Coronary artery (tissue), 2 donors: ENCODE measurements around the gene STRIP1.

ENCODE experiments used
- DNase-seq: peaks from one replicate; pipeline ENCODE4 v3.0.0-alpha.2; 2017; ENCODE audit warnings: low spot score
- H3K27ac ChIP-seq, 2 donors: fragments of 200-600 bp; sonication (generic); one replicate each; pipeline ENCODE4 v1.5.1; 2016 to 2019
- H3K4me3 ChIP-seq: fragments of 200-600 bp; sonication (generic); 2 replicates; pipeline ENCODE4 v1.5.1; 2016; ENCODE audit warnings: mild to moderate bottlenecking, moderate library complexity
- TF ChIP-seq, protein P1 (sequence below): fragments of 200-600 bp; sonication (generic); IDR thresholded peaks from one replicate; pipeline ENCODE4 v1.5.1; 2019; ENCODE audit warnings: antibody characterized with exemption

The STRIP1 gene

GRCh38 chr1:110008971-110009565 lies 25.4 kb upstream of the STRIP1 start:
- no peak for DNase-seq
- TF ChIP-seq, protein P1, sequence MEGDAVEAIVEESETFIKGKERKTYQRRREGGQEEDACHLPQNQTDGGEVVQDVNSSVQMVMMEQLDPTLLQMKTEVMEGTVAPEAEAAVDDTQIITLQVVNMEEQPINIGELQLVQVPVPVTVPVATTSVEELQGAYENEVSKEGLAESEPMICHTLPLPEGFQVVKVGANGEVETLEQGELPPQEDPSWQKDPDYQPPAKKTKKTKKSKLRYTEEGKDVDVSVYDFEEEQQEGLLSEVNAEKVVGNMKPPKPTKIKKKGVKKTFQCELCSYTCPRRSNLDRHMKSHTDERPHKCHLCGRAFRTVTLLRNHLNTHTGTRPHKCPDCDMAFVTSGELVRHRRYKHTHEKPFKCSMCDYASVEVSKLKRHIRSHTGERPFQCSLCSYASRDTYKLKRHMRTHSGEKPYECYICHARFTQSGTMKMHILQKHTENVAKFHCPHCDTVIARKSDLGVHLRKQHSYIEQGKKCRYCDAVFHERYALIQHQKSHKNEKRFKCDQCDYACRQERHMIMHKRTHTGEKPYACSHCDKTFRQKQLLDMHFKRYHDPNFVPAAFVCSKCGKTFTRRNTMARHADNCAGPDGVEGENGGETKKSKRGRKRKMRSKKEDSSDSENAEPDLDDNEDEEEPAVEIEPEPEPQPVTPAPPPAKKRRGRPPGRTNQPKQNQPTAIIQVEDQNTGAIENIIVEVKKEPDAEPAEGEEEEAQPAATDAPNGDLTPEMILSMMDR = no peak
- H3K4me3 ChIP-seq = no peak overlapping the region
- no peak overlapping the region for H3K27ac ChIP-seq

DNA sequence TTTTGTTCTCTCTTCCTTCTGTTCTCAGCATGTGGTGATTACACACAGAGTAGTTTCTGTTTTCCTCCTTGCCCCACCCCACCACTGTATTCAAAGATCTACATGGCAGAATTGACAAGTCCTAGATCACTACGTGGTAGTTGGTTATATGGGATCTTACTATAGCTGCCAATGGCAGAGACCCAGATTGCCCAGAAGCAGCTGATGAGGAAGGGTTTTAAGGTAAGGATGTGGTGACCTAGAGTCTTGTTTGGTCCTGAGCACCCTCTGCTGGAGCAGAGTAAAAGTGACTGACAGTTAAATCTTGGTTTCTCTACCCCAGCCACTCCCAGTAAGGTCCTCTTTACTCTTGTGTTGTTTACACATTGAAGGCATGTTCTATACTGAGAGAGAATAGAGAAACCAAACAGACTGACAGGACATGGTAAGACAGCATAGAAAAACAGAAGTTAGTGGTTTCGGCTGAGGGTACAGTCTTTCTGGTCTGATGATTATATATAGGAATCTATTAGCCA lies 22.8 kb upstream of the STRIP1 start:
- no peak for DNase-seq
- H3K27ac ChIP-seq = no peak overlapping the region
- H3K4me3 ChIP-seq = no peak overlapping the region
- TF ChIP-seq, protein P1 = no peak

DNA sequence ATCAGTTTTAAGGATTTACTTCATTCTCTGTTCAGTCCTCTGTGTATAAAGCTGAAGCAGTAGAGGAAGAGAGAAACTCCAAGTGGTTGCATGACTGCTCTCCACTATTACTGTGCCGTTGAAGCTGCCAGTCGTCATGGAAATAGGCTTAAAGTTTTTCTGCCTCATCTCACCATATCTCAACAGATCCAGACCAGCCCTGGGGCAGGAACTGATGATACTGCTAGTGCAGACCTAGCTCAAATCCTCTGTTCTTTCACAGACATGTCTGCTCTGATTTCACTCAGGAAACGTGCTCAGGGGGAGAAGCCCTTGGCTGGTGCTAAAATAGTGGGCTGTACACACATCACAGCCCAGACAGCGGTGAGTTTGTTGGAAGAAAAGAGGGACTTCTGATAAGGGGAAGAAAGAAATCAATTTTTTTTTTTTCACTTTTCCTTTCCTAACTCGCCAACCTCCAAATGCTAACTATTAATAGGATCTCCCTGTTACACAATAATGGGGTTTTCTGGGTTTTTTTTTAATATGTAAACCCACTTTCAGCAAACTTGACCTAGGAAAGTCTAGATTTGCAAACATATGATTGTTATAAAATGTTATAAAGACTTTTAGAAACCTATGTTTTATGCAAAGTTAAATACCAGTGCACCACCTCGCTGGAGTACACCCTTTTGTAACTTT lies 22.2 kb upstream of the STRIP1 start:
- TF ChIP-seq, protein P1 = no peak
- H3K27ac ChIP-seq = no peak overlapping the region
- no peak overlapping the region for H3K4me3 ChIP-seq
- DNase-seq = no peak

GRCh38 chr1:110017792-110018191 lies 16.6 kb upstream of the STRIP1 start:
- Histone ChIP-seq H3K27ac (no peak overlapping the region), H3K4me3 (no peak overlapping the region)
- DNase-seq = no peak
- TF ChIP-seq, protein P1 = no peak

DNA sequence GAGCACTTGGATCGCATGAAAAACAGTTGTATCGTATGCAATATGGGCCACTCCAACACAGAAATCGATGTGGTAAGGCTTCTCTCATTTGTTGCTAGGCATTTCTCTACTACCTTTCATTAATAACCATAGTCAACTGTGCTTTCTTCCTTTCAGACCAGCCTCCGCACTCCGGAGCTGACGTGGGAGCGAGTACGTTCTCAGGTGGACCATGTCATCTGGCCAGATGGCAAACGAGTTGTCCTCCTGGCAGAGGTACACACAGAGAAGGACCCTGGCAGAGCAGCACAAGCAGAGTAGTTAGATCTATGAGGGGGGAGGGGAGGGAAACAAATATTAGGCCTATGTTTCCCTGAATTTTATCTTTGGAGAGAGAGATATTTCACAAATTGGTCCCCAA lies 16.0 kb upstream of the STRIP1 start:
- H3K27ac ChIP-seq = no peak overlapping the region
- DNase-seq = no peak
- no peak overlapping the region for H3K4me3 ChIP-seq
- TF ChIP-seq, protein P1 = no peak

DNA sequence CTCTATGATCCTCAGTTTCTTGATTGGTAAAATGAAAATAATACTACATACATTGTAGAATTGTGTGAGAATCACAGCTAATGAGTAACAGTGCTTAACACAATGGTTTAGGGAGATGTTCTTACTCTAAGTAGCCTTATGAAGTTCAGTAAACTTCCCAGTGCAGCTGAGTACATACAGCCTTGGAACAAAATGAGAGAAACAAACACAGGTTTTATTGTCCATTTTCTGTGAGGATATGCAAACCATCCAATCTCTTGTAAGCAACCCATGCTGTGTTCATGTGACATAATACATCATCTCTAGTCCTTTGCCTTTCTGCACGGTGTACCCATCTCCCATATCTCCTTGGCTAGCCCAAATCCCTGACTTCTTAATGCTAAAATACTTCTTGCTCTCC lies 14.7 kb upstream of the STRIP1 start:
- no peak overlapping the region for H3K4me3 ChIP-seq
- TF ChIP-seq, protein P1 = no peak
- no peak overlapping the region for H3K27ac ChIP-seq
- DNase-seq = no peak

GRCh38 chr1:110021285-110021684 lies 13.1 kb upstream of the STRIP1 start:
- TF ChIP-seq, protein P1 = no peak
- Histone ChIP-seq H3K27ac (no peak overlapping the region), H3K4me3 (no peak overlapping the region)
- no peak for DNase-seq
